MCF 10A (cell line): ENCODE measurements around the gene MEX3D. TPM values are rescaled to one million over a fixed set of nuclear protein-coding genes. Genes with fewer than 3 reads are reported as not detected.

Experiments
- BruUV-seq: library from RNA; stranded (reverse); fragments of 400-500 nt; replicated peaks from 2 replicates; lab custom pipeline; 2021; lab: Mats Ljungman, UMichigan
- CTCF ChIA-PET: fragments of 300-600 bp; sonication (Branson Sonifier 250); formaldehyde crosslinking; extraction: SDS; loops from one replicate; lab custom pipeline; 2021; ENCODE audit warnings: antibody characterized with exemption, inconsistent platforms; lab: Yijun Ruan, JAX
- POLR2A ChIA-PET: fragments of 300-600, 350-650 bp; sonication (Branson Sonifier 250); formaldehyde crosslinking; extraction: SDS; loops from one replicate; lab custom pipeline; 2020; ENCODE audit warnings: antibody characterized with exemption, inconsistent platforms; lab: Yijun Ruan, JAX
- DNase-seq: peaks from one replicate; pipeline ENCODE4 v3.0.0-alpha.2; 2018; ENCODE audit not compliant: unreplicated experiment
- H3K27ac Mint-ChIP-seq: one replicate; pipeline ENCODE4 v1.8.0; 2022; ENCODE audit warnings: mild to moderate bottlenecking, low read depth, mixed read lengths; ENCODE audit not compliant: unreplicated experiment
- H3K27me3 Mint-ChIP-seq: one replicate; pipeline ENCODE4 v1.8.0; 2022; ENCODE audit warnings: mixed read lengths; ENCODE audit not compliant: insufficient read depth, unreplicated experiment
- H3K36me3 Mint-ChIP-seq: one replicate; pipeline ENCODE4 v1.8.0; 2022; ENCODE audit warnings: mild to moderate bottlenecking, moderate library complexity, mixed read lengths; ENCODE audit not compliant: insufficient read depth, unreplicated experiment
- H3K4me1 Mint-ChIP-seq: one replicate; pipeline ENCODE4 v1.8.0; 2022; ENCODE audit warnings: mixed read lengths; ENCODE audit not compliant: insufficient read depth, unreplicated experiment
- H3K4me3 Mint-ChIP-seq: one replicate; pipeline ENCODE4 v1.8.0; 2022; ENCODE audit warnings: mild to moderate bottlenecking, moderate library complexity, mixed read lengths; ENCODE audit not compliant: unreplicated experiment
- H3K9me3 Mint-ChIP-seq: one replicate; pipeline ENCODE4 v1.8.0; 2022; ENCODE audit warnings: mixed read lengths; ENCODE audit not compliant: unreplicated experiment
- intact Hi-C: fragments of 100-400 bp; cut with micrococcal nuclease; formaldehyde crosslinking; loops from 2 replicates; pipeline ENCODE4 v1.14.1; 2022
- total RNA-seq: library from RNA; stranded (reverse); gene quantifications from 2 replicates; pipeline ENCODE4 v1.2.3, GENCODE V29; 2022
- TF ChIP-seq, protein P1 (sequence below): fragments of 200-600 bp; IDR thresholded peaks from one replicate; pipeline ENCODE4 v1.8.0; 2022; ENCODE audit warnings: antibody characterized with exemption, mild to moderate bottlenecking; ENCODE audit not compliant: unreplicated experiment

MEX3D gene
- total RNA-seq, 1 experiment from 2014 or later, result 20.0 TPM

DNA sequence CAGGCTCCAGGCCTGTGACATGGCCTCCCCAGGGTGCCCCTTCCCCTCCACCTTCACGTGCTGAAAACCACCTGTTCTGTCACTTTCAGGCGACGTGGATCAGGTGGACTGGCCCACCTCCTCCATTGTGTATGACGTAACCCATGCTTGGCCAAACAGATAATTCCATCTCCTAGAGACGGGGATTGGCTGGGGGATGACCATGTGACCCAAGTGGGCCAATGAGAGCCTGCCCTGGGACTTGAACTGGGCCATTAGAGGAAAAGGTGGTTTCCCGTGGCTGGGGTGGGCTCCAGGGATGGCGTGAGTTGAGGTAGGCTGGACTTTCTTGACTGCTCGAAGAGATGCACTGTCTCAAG, 51.8 kb downstream of the MEX3D start:
- TF ChIP-seq, protein P1, sequence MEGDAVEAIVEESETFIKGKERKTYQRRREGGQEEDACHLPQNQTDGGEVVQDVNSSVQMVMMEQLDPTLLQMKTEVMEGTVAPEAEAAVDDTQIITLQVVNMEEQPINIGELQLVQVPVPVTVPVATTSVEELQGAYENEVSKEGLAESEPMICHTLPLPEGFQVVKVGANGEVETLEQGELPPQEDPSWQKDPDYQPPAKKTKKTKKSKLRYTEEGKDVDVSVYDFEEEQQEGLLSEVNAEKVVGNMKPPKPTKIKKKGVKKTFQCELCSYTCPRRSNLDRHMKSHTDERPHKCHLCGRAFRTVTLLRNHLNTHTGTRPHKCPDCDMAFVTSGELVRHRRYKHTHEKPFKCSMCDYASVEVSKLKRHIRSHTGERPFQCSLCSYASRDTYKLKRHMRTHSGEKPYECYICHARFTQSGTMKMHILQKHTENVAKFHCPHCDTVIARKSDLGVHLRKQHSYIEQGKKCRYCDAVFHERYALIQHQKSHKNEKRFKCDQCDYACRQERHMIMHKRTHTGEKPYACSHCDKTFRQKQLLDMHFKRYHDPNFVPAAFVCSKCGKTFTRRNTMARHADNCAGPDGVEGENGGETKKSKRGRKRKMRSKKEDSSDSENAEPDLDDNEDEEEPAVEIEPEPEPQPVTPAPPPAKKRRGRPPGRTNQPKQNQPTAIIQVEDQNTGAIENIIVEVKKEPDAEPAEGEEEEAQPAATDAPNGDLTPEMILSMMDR, result no peak
- H3K9me3 Mint-ChIP-seq, result no peaks in the 10 kb centered on the region
- no peaks in the 10 kb centered on the region for H3K27me3 Mint-ChIP-seq
- H3K27ac Mint-ChIP-seq, result no peak overlapping the region
- ChIA-PET POLR2A (no interaction called here), CTCF (no interaction called here)
- H3K4me1 Mint-ChIP-seq, result no peaks in the 10 kb centered on the region
- no peak overlapping the region for H3K4me3 Mint-ChIP-seq
- H3K36me3 Mint-ChIP-seq, result no peaks in the 10 kb centered on the region
- intact Hi-C loops, result no loop called here
- DNase-seq, result no peak
- no TSS peak for BruUV-seq

DNA sequence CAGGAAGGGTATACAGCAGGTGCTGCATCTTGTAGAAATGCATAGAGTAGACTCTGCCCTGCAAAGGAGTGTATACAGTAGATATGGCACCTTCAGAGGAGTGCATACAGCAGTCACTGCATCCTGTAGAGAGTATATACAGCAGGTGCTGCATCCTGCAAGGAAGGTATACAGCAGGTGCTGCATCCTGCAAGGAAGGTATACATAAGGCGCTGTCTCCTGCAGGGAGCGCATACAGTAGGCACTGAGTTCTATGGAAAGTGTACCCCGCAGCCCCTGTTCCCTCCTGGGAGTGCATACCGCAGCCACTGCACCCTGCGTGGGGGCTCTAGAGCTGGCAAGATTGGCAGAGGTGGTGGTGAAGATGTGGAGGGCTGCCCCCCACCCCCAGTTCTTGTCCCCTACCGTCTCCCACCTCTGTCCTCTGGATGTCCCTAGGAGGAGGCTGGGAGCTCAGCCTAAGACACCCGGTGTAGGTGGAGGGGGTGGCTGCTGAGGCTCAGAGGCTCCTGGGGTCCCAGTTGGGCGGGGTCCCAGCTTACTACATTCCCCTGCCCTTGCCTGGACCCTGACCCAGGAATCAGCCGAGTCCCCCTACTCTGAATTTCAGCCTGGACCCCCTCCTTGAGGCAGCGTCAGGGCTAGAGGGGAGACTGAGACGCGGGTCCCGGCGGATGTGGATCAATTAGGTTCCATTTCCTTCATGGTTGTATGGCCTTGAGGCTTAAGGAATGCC, 53.0 kb downstream of the MEX3D start:
- H3K4me3 Mint-ChIP-seq, result no peak overlapping the region
- ChIA-PET CTCF (interaction anchor here (0.6 to 0.7 kb wide), 5 partner anchors 10 to 945 kb away, joined by 3 to 5 read pairs (median 3); no protein-coding TSS in a partner anchor), POLR2A (no interaction called here)
- DNase-seq, result no peak
- peaks cover under 1% of the 10 kb centered on the region for H3K4me1 Mint-ChIP-seq
- TF ChIP-seq, protein P1, result no peak
- H3K27ac Mint-ChIP-seq, result no peak overlapping the region
- H3K36me3 Mint-ChIP-seq, result no peaks in the 10 kb centered on the region
- intact Hi-C loops, result loop anchor here (5.0 kb wide), 1 partner anchor 238 kb away; the partner anchor contains the start of gene FAM174C
- H3K27me3 Mint-ChIP-seq, result no peaks in the 10 kb centered on the region
- no TSS peak for BruUV-seq
- H3K9me3 Mint-ChIP-seq, result no peaks in the 10 kb centered on the region

DNA sequence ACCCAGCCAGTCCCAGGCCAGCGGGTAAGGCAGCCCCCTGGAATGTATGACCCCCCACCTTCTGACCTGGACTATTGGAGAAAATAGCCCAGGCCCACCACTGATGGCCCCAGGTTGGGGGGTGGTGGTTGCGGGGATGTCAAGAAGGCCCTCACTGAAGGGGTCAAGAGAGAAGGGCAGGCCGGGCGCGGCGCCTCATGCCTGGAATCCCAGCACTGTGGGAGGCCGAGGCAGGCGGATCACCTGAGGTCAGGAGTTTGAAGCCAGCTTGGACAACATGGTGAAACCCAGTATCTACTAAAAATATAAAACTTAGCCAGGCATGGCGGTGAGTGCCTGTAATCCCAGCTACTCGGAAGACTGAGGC, 53.8 kb downstream of the MEX3D start:
- POLR2A ChIA-PET, result no interaction called here
- Mint-ChIP-seq H3K27me3 (no peaks in the 10 kb centered on the region), H3K27ac (no peak overlapping the region), H3K4me3 (peak overlapping the region; percentile 75), H3K36me3 (no peaks in the 10 kb centered on the region), H3K4me1 (peaks cover 5% of the 10 kb centered on the region), H3K9me3 (no peaks in the 10 kb centered on the region)
- no TSS peak for BruUV-seq
- CTCF ChIA-PET, result interaction anchor here (0.6 to 0.7 kb wide), 4 partner anchors 75 to 944 kb away, joined by 3 to 5 read pairs (median 3); no protein-coding TSS in a partner anchor
- no peak for DNase-seq
- intact Hi-C loops, result loop anchor here (5.0 kb wide), 1 partner anchor 237 kb away; the partner anchor contains the start of gene FAM174C
- TF ChIP-seq, protein P1, result no peak

DNA sequence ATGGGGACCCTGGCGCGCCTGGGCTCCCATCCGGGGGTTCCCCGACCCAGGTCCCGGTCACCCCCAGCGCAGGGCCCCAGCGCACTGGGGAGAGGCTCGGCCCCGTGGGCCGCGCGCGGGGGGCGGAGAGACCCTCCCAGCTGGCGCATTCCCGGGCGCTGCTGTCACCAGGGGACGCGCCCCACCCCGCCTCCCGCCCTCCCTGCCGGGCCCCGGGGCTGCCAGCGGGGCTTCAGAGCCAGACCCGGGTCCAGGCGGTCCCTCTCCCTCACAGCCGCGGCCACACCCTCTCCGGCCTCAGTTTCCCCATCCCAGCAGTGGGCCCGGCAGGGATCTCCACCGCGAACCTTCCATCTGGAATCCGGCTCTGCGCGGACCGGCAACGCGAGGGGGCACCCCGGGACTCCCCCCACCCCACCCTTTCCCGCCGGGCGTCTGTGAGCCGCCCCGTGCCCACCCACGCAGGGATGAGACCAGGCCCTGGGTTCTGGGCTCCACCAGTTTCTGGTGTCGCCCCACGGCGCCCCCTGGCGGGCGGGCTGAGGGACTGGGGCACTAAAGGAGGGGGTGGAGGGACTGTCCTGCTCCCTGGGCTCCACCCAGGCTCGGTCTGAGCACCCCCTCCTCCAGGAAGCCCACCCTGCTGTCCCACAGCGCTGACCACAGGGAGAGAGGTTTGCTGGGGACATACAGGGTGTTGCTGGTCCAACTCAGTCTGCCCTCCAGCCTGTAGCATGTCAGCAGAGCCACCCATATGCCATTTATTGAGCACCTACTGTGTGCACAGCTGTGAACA, 54.4 kb downstream of the MEX3D start:
- TF ChIP-seq, protein P1, result peak; percentile 76
- Mint-ChIP-seq H3K4me1 (peaks cover 5% of the 10 kb centered on the region), H3K4me3 (peak overlapping the region; percentile 75), H3K27me3 (no peaks in the 10 kb centered on the region), H3K9me3 (no peaks in the 10 kb centered on the region), H3K36me3 (no peaks in the 10 kb centered on the region), H3K27ac (no peak overlapping the region)
- no TSS peak for BruUV-seq
- ChIA-PET POLR2A (no interaction called here), CTCF (no interaction called here)
- peak; percentile 62 for DNase-seq
- intact Hi-C loops, result loop anchor here (1.0 to 5.0 kb wide), 3 partner anchors 49 to 236 kb away; partner anchors contain the start of genes FAM174C and RPS15
